ENCODE results near the gene GALK2. TPM values are rescaled to one million over a fixed set of nuclear protein-coding genes. Genes with fewer than 3 reads are reported as not detected.
A peak's percentile ranks its signal among the peaks of the same experiment; 100 is the strongest.
"Not testable (repeated sequence)": the region's sequence is repeated elsewhere in the genome, so short reads cannot be mapped to it uniquely, and the experiment has no call there.

Gene GALK2
- total RNA-seq, 1 experiment from 2014 or later: 13.7 TPM

- no peak overlapping the region for H3K4ac ChIP-seq (ENCODE audit: low read depth, low read length)
- no peaks in the 10 kb centered on the region for H3K23me2 ChIP-seq (ENCODE audit: insufficient read length, low read depth, low read length, poor library complexity, severe bottlenecking)
- Mint-ChIP-seq H3K4me1 (peaks cover 20 to 33% of the 10 kb centered on the region in 2 experiments), H3K9me3 (peaks cover 3 to 7% of the 10 kb centered on the region in 2 experiments; a peak in 4 of 5 replicates), H3K27ac (peak overlapping the region in 2 of 3 experiments; percentile 17 to 78; a peak in 4 of 7 replicates), H3K27me3 (ENCODE audit: low read depth) (no peaks in the 10 kb centered on the region), H3K36me3 (ENCODE audit: insufficient read depth in 1 of 3, low read depth in 3 of 3) (peaks cover 0 to 20% (median 0%) of the 10 kb centered on the region in 3 experiments; a peak in 5 of 7 replicates), H3K4me3 (no peak overlapping the region)
- H3K27ac ChIP-seq (ENCODE audit: insufficient read length, low read depth, low read length): peak overlapping the region; percentile 77
- H3K4me2 ChIP-seq (ENCODE audit: insufficient read depth, insufficient read length, low read length): no peak overlapping the region
- H3K27me3 ChIP-seq (ENCODE audit: insufficient read depth, low read length): no peaks in the 10 kb centered on the region
- H2AFZ ChIP-seq (ENCODE audit: low read length): no peak overlapping the region
- H3K4me1 ChIP-seq (ENCODE audit: insufficient read depth, low read length): peaks cover 4% of the 10 kb centered on the region
- no peak overlapping the region for H4K91ac ChIP-seq (ENCODE audit: insufficient read length, low read depth, low read length)
- no peak overlapping the region for H3K23ac ChIP-seq (ENCODE audit: insufficient read length, low read depth, low read length)
- no peaks in the 10 kb centered on the region for H3K79me1 ChIP-seq (ENCODE audit: insufficient read depth, low read depth, low read length, poor library complexity, severe bottlenecking)
- no peak overlapping the region for H2BK15ac ChIP-seq (ENCODE audit: low read depth, low read length)
- H2BK5ac ChIP-seq (ENCODE audit: insufficient read length, low read length): no peak overlapping the region
- no peaks in the 10 kb centered on the region for H3K79me2 ChIP-seq (ENCODE audit: insufficient read depth, low read length)
- H3K56ac ChIP-seq (ENCODE audit: insufficient read length, low read depth, low read length): no peak overlapping the region
- no peaks in the 10 kb centered on the region for H3K9me3 ChIP-seq (ENCODE audit: control insufficient read depth, low read depth, low read length)
- no peaks in the 10 kb centered on the region for H4K20me1 ChIP-seq (ENCODE audit: control insufficient read depth, insufficient read depth, insufficient read length)
- TF ChIP-seq CTCF (conservative IDR thresholded peaks at IDR 0.05): no peak
- no peak overlapping the region; the same call in 1 of the 2 replicates for H3K14ac ChIP-seq (ENCODE audit: insufficient read depth, low read length)
- no peak overlapping the region for H3T11ph ChIP-seq (ENCODE audit: low read length)
- no peak overlapping the region for H4K8ac ChIP-seq (replicated peaks; ENCODE audit: insufficient read length, low read depth, low read length)
- H2BK120ac ChIP-seq (ENCODE audit: low read depth, low read length, poor library complexity, severe bottlenecking): no peak overlapping the region
- H2AK5ac ChIP-seq (ENCODE audit: insufficient read length, low read length): no peak overlapping the region
- no peak overlapping the region for H3K9ac ChIP-seq (ENCODE audit: extremely low read depth, insufficient read length, low read length)
- no peak overlapping the region for H3K18ac ChIP-seq (ENCODE audit: insufficient read length, low read depth, low read length)
- no peak overlapping the region for H4K5ac ChIP-seq (ENCODE audit: insufficient read length, low read depth, low read length)
- no peak for DNase-seq
- H2BK12ac ChIP-seq (ENCODE audit: insufficient read length, low read depth, low read length): no peak overlapping the region
- H2BK20ac ChIP-seq (ENCODE audit: low read depth, low read length, poor library complexity, severe bottlenecking): no peak overlapping the region
Observed at GRCh38 chr15:49343546-49343945, 173.5 kb downstream of the GALK2 start.

DNA sequence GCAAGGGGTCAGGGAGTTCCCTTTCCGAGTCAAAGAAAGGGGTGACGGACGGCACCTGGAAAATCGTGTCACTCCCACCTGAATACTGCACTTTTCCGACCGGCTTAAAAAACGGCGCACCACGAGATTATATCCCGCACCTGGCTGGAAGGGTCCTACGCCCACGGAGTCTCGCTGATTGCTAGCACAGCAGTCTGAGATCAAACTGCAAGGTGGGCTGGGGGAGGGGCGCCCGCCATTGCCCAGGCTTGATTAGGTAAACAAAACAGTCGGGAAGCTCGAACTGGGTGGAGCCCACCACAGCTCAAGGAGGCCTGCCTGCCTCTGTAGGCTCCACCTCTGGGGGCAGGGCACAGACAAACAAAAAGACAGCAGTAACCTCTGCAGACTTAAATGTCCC, 184.4 kb downstream of the GALK2 start:
- H3K23ac ChIP-seq (ENCODE audit: insufficient read length, low read depth, low read length); H3K79me2 ChIP-seq (ENCODE audit: insufficient read depth, low read length); H3K23me2 ChIP-seq (ENCODE audit: insufficient read length, low read depth, low read length, poor library complexity, severe bottlenecking); H3K4me1 ChIP-seq (ENCODE audit: insufficient read depth, low read length); H3K56ac ChIP-seq (ENCODE audit: insufficient read length, low read depth, low read length); H3K9me3 Mint-ChIP-seq; H2AK5ac ChIP-seq (ENCODE audit: insufficient read length, low read length); H3K9ac ChIP-seq (ENCODE audit: extremely low read depth, insufficient read length, low read length); H3K9me3 ChIP-seq (ENCODE audit: control insufficient read depth, low read depth, low read length); H3K4me2 ChIP-seq (ENCODE audit: insufficient read depth, insufficient read length, low read length); H2AFZ ChIP-seq (ENCODE audit: low read length); H3T11ph ChIP-seq (ENCODE audit: low read length); H3K27me3 Mint-ChIP-seq (ENCODE audit: low read depth); H2BK5ac ChIP-seq (ENCODE audit: insufficient read length, low read length); H3K14ac ChIP-seq (ENCODE audit: insufficient read depth, low read length); H3K79me1 ChIP-seq (ENCODE audit: insufficient read depth, low read depth, low read length, poor library complexity, severe bottlenecking); H3K27ac Mint-ChIP-seq; H3K27ac ChIP-seq (ENCODE audit: insufficient read length, low read depth, low read length); H2BK12ac ChIP-seq (ENCODE audit: insufficient read length, low read depth, low read length); H2BK15ac ChIP-seq (ENCODE audit: low read depth, low read length); H3K4me3 Mint-ChIP-seq; H3K4ac ChIP-seq (ENCODE audit: low read depth, low read length); H2BK120ac ChIP-seq (ENCODE audit: low read depth, low read length, poor library complexity, severe bottlenecking); H3K27me3 ChIP-seq (ENCODE audit: insufficient read depth, low read length); H2BK20ac ChIP-seq (ENCODE audit: low read depth, low read length, poor library complexity, severe bottlenecking); H3K18ac ChIP-seq (ENCODE audit: insufficient read length, low read depth, low read length); H3K4me1 Mint-ChIP-seq; H4K91ac ChIP-seq (ENCODE audit: insufficient read length, low read depth, low read length); H4K20me1 ChIP-seq (ENCODE audit: control insufficient read depth, insufficient read depth, insufficient read length); H4K8ac ChIP-seq (replicated peaks; ENCODE audit: insufficient read length, low read depth, low read length); H4K5ac ChIP-seq (ENCODE audit: insufficient read length, low read depth, low read length): not testable (repeated sequence)
- WGBS (ENCODE audit: extremely low coverage, insufficient read length, low lambda C conversion rate): no CpG with 5 or more reads among the region's 17 CpGs
- DNase-seq: peak; percentile 37
- H3K36me3 Mint-ChIP-seq (ENCODE audit: insufficient read depth in 1 of 3, low read depth in 3 of 3): peaks cover 4 to 23% (median 7%) of the 10 kb centered on the region in 3 experiments; a peak in 6 of 7 replicates
